Trophoblast cell (in vitro differentiated cells and primary cell): ENCODE data around the gene ZNF560.

Experiments
- DNase-seq, 2 donors: peaks; one replicate each; pipeline ENCODE4 v3.0.0-alpha.2; 2016
- H2AFZ ChIP-seq: 2 replicates; pipeline ENCODE4 v1.6.1; 2013; ENCODE audit warnings: low read length, moderate library complexity, mild to moderate bottlenecking; ENCODE audit not compliant: insufficient read depth, poor library complexity
- H2AK5ac ChIP-seq: 2 replicates; pipeline ENCODE4 v1.6.1; 2013; ENCODE audit warnings: mild to moderate bottlenecking, low read length
- H2BK120ac ChIP-seq: 2 replicates; pipeline ENCODE4 v1.6.1; 2013; ENCODE audit warnings: low read length, mild to moderate bottlenecking, moderate library complexity; ENCODE audit not compliant: insufficient read depth, poor library complexity
- H2BK12ac ChIP-seq: 2 replicates; pipeline ENCODE4 v1.6.1; 2013; ENCODE audit warnings: mild to moderate bottlenecking, low read length, moderate library complexity
- H2BK5ac ChIP-seq: 2 replicates; pipeline ENCODE4 v1.6.1; 2013; ENCODE audit warnings: low read length, low read depth, moderate library complexity, mild to moderate bottlenecking; ENCODE audit not compliant: poor library complexity
- H3K14ac ChIP-seq: 2 replicates; pipeline ENCODE4 v1.6.1; 2013; ENCODE audit warnings: mild to moderate bottlenecking, low read length
- H3K18ac ChIP-seq: 2 replicates; pipeline ENCODE4 v1.6.1; 2013; ENCODE audit warnings: mild to moderate bottlenecking, low read length
- H3K23ac ChIP-seq: 2 replicates; pipeline ENCODE4 v1.6.1; 2013; ENCODE audit warnings: low read length
- H3K27ac ChIP-seq: 2 replicates; pipeline ENCODE4 v1.5.1; 2013; ENCODE audit warnings: low read depth, mild to moderate bottlenecking, inconsistent platforms, low read length, moderate library complexity
- H3K27me3 ChIP-seq: 2 replicates; pipeline ENCODE4 v1.6.1; 2013; ENCODE audit warnings: inconsistent platforms, mild to moderate bottlenecking, low read length, moderate library complexity; ENCODE audit not compliant: insufficient read depth
- H3K36me3 ChIP-seq, 2 experiments: 1 replicate in 1 of 2; 2 replicates in 1 of 2; pipeline ENCODE4 v1.6.1; 2013; ENCODE audit warnings: low read length in 2 of 2, mild to moderate bottlenecking in 2 of 2, moderate library complexity in 1 of 2; ENCODE audit not compliant: insufficient read depth in 2 of 2, control insufficient read depth in 1 of 2
- H3K4ac ChIP-seq: 2 replicates; pipeline ENCODE4 v1.6.1; 2013; ENCODE audit warnings: low read depth, mild to moderate bottlenecking, low read length, moderate library complexity
- H3K4me1 ChIP-seq, 2 experiments: 1 replicate in 1 of 2; 2 replicates in 1 of 2; pipeline ENCODE4 v1.6.1; 2013; ENCODE audit warnings: low read length in 2 of 2, mild to moderate bottlenecking in 2 of 2, moderate library complexity in 1 of 2; ENCODE audit not compliant: insufficient read depth in 2 of 2, control insufficient read depth in 1 of 2
- H3K4me2 ChIP-seq: 2 replicates; pipeline ENCODE4 v1.6.1; 2013; ENCODE audit warnings: inconsistent platforms, mild to moderate bottlenecking, low read length, moderate library complexity
- H3K4me3 ChIP-seq: 2 replicates; pipeline ENCODE4 v1.5.1; 2013; ENCODE audit warnings: mild to moderate bottlenecking, low read depth, low read length, inconsistent platforms
- H3K79me1 ChIP-seq: one replicate; pipeline ENCODE4 v1.6.1; 2013; ENCODE audit warnings: low read length
- H3K79me2 ChIP-seq: 2 replicates; pipeline ENCODE4 v1.6.1; 2013; ENCODE audit warnings: low read length, mild to moderate bottlenecking; ENCODE audit not compliant: control insufficient read depth, insufficient read depth, poor library complexity
- H3K9ac ChIP-seq: 2 replicates; pipeline ENCODE4 v1.6.1; 2013; ENCODE audit warnings: mild to moderate bottlenecking, low read length
- H3K9me3 ChIP-seq: 2 replicates; pipeline ENCODE4 v1.6.1; 2013; ENCODE audit warnings: low read depth, mild to moderate bottlenecking, control low read depth, inconsistent platforms, low read length; ENCODE audit not compliant: insufficient read depth
- H4K12ac ChIP-seq: 2 replicates; pipeline ENCODE4 v1.6.1; 2013; ENCODE audit warnings: low read depth, mild to moderate bottlenecking, low read length, moderate library complexity
- H4K8ac ChIP-seq: 2 replicates; pipeline ENCODE4 v1.6.1; 2013; ENCODE audit warnings: low read depth, mild to moderate bottlenecking, low read length, moderate library complexity
- H4K91ac ChIP-seq: one replicate; pipeline ENCODE4 v1.6.1; 2013; ENCODE audit warnings: low read depth, mild to moderate bottlenecking, low read length, moderate library complexity
- WGBS: extraction: QIAGEN DNeasy Blood & Tissue Kit; methylation state at CpG from one replicate; pipeline ENCODE4 v1.1.7; 2013; ENCODE audit warnings: missing lambda C conversion rate; ENCODE audit not compliant: insufficient read length, insufficient coverage; ENCODE audit errors: extremely low coverage; 5-methylcytosine and 5-hydroxymethylcytosine counted together

ZNF560 gene

GRCh38 chr19:9494096-9494495 is 4.3 kb downstream of the ZNF560 start:
- H2BK120ac ChIP-seq: no peak overlapping the region
- H2BK5ac ChIP-seq: no peak overlapping the region
- H3K9me3 ChIP-seq: peaks cover 35% of the 10 kb centered on the region
- H3K79me1 ChIP-seq: no peaks in the 10 kb centered on the region
- no peaks in the 10 kb centered on the region for H3K79me2 ChIP-seq
- H2AFZ ChIP-seq: no peak overlapping the region
- no peak overlapping the region for H3K23ac ChIP-seq
- H4K91ac ChIP-seq: no peak overlapping the region
- H3K18ac ChIP-seq: no peak overlapping the region
- H4K12ac ChIP-seq: no peak overlapping the region
- no peaks in the 10 kb centered on the region for H3K27me3 ChIP-seq
- H3K14ac ChIP-seq: no peak overlapping the region
- no peak overlapping the region for H4K8ac ChIP-seq
- no peak overlapping the region for H2AK5ac ChIP-seq
- no peak overlapping the region for H3K4me2 ChIP-seq
- no peak overlapping the region for H3K4me3 ChIP-seq
- H3K36me3 ChIP-seq: no peaks in the 10 kb centered on the region
- WGBS: no CpG with 5 or more reads among the region's 2 CpGs
- no peak overlapping the region for H3K27ac ChIP-seq
- H2BK12ac ChIP-seq: no peak overlapping the region
- H3K4ac ChIP-seq: no peak overlapping the region
- H3K4me1 ChIP-seq: no peaks in the 10 kb centered on the region
- no peak for DNase-seq
- H3K9ac ChIP-seq: no peak overlapping the region

GRCh38 chr19:9487016-9487415 is 11.4 kb downstream of the ZNF560 start:
- Histone ChIP-seq H3K79me2 (no peaks in the 10 kb centered on the region), H2AFZ (no peak overlapping the region), H3K9ac (no peak overlapping the region), H3K14ac (no peak overlapping the region), H3K18ac (no peak overlapping the region), H4K91ac (no peak overlapping the region), H3K27ac (no peak overlapping the region), H3K23ac (no peak overlapping the region), H3K4me2 (no peak overlapping the region), H2BK120ac (no peak overlapping the region), H4K8ac (no peak overlapping the region), H3K4ac (no peak overlapping the region), H4K12ac (no peak overlapping the region), H3K36me3 (no peaks in the 10 kb centered on the region), H3K4me3 (no peak overlapping the region), H3K4me1 (no peaks in the 10 kb centered on the region), H2BK5ac (no peak overlapping the region), H3K27me3 (peaks cover 3% of the 10 kb centered on the region), H3K9me3 (peaks cover 19% of the 10 kb centered on the region), H2BK12ac (no peak overlapping the region), H3K79me1 (no peaks in the 10 kb centered on the region), H2AK5ac (no peak overlapping the region)
- no peak for DNase-seq
- WGBS: no CpG with 5 or more reads among the region's 2 CpGs

- Histone ChIP-seq H3K4me2 (no peak overlapping the region), H3K9ac (no peak overlapping the region), H2BK120ac (no peak overlapping the region), H3K14ac (no peak overlapping the region), H2AK5ac (no peak overlapping the region), H3K23ac (no peak overlapping the region), H3K79me2 (no peaks in the 10 kb centered on the region), H4K91ac (no peak overlapping the region), H3K36me3 (no peaks in the 10 kb centered on the region), H3K9me3 (peaks cover 15% of the 10 kb centered on the region), H3K4me3 (no peak overlapping the region), H3K27ac (no peak overlapping the region), H2AFZ (no peak overlapping the region), H2BK5ac (no peak overlapping the region), H3K79me1 (no peaks in the 10 kb centered on the region), H4K8ac (no peak overlapping the region), H3K4me1 (no peaks in the 10 kb centered on the region), H3K27me3 (peaks cover 3% of the 10 kb centered on the region), H2BK12ac (no peak overlapping the region), H3K18ac (no peak overlapping the region), H3K4ac (no peak overlapping the region), H4K12ac (no peak overlapping the region)
- DNase-seq: no peak
- WGBS: no CpG with 5 or more reads among the region's 2 CpGs
These were observed 13.3 kb downstream of the ZNF560 start for GRCh38 chr19:9485140-9485539.

GRCh38 chr19:9474975-9475374 is 23.4 kb downstream of the ZNF560 start:
- H2BK5ac ChIP-seq: no peak overlapping the region
- H3K4me1 ChIP-seq: no peaks in the 10 kb centered on the region
- no peak overlapping the region for H3K27ac ChIP-seq
- no peaks in the 10 kb centered on the region for H3K79me2 ChIP-seq
- no peak overlapping the region for H3K4me2 ChIP-seq
- H3K79me1 ChIP-seq: no peaks in the 10 kb centered on the region
- H2BK120ac ChIP-seq: no peak overlapping the region
- H3K27me3 ChIP-seq: no peaks in the 10 kb centered on the region
- H3K9ac ChIP-seq: no peak overlapping the region
- peaks cover 8% of the 10 kb centered on the region for H3K9me3 ChIP-seq
- DNase-seq: no peak
- H2AK5ac ChIP-seq: no peak overlapping the region
- H3K36me3 ChIP-seq: no peaks in the 10 kb centered on the region
- H4K12ac ChIP-seq: no peak overlapping the region
- H4K91ac ChIP-seq: no peak overlapping the region
- H2AFZ ChIP-seq: no peak overlapping the region
- no peak overlapping the region for H3K14ac ChIP-seq
- H4K8ac ChIP-seq: no peak overlapping the region
- H2BK12ac ChIP-seq: no peak overlapping the region
- no peak overlapping the region for H3K4ac ChIP-seq
- no peak overlapping the region for H3K18ac ChIP-seq
- no peak overlapping the region for H3K23ac ChIP-seq
- no peak overlapping the region for H3K4me3 ChIP-seq
